HG03521 (cell line): ENCODE data around the gene ISYNA1.

Source experiments
- ATAC-seq: cut with Tn5 transposase; IDR thresholded peaks from one replicate; pipeline ENCODE4 v1.9.1; 2021; ENCODE audit warnings: mild to moderate bottlenecking, moderate library complexity; ENCODE audit not compliant: unreplicated experiment

ISYNA1 gene

GRCh38 chr19:18468517-18468916, 30.6 kb upstream of the ISYNA1 start:
- ATAC-seq, result no peak

DNA sequence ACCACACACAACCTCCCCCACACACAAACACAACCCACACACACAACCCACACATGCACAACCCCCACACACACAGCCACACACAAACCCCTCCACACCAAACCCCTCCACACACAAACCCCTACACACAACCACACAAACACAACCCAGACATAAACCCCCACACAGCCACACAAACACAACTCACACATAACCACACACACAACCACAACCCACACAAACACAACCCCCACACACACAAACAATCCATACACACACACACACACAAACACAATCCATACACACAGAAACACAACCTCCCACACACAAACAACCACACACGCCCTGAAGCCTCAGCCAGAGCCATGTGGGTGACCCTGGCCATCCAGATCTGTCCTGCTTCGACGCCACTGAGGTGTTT, 30.0 kb upstream of the ISYNA1 start:
- ATAC-seq, result no peak

DNA sequence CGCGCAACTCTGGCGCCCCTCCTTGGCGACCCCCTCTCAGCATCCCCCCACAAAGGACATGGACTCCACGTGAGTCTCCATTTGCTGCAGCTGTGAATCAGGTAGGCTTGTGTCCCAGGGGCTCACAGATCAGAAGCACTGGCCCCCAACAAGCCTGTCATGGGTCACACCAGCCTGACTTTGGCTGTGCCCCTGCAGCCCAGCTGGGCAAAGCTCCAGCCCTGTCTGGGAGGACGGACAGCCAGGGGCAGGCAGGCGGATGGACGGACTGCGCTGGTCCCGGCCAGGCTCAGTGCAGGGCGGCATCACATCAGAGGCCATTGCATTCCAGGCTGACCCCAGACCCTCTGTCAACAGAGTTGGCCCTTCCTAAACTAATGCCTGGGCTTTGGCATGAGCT, 28.4 kb upstream of the ISYNA1 start:
- ATAC-seq, result no peak

GRCh38 chr19:18465964-18466339, 28.0 kb upstream of the ISYNA1 start:
- ATAC-seq, result no peak

- no peak for ATAC-seq
These were observed 27.5 kb upstream of the ISYNA1 start for GRCh38 chr19:18465214-18465963.

- no peak for ATAC-seq
These were observed 26.7 kb upstream of the ISYNA1 start for GRCh38 chr19:18464646-18465045.

GRCh38 chr19:18461471-18461870, 23.5 kb upstream of the ISYNA1 start:
- no peak for ATAC-seq

- no peak for ATAC-seq
These were observed 23.0 kb upstream of the ISYNA1 start for GRCh38 chr19:18460900-18461299.

- no peak for ATAC-seq
These were observed 19.8 kb upstream of the ISYNA1 start for GRCh38 chr19:18457483-18458331.

DNA sequence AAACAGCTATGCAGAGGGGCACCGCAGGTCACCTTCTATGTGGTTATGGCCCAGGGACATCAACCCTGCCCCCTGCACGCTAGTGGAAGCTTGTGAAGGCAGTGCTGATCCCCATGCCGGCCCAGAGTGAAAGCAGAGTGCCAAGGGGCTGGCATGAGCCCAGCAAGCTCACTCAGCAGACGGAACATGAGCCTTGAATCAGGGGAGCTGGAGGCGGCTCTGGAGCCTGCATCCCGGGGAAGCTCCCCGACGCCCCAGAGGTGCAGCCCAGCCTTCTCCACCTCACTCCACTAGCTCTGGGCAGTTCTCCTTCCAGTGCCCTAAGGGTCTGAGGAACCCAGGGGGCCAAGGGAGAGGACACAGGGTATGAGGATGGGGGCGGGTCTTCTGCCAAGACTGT, 19.0 kb upstream of the ISYNA1 start:
- ATAC-seq, result no peak

GRCh38 chr19:18456279-18456678, 18.3 kb upstream of the ISYNA1 start:
- no peak for ATAC-seq

GRCh38 chr19:18453269-18454024, 15.5 kb upstream of the ISYNA1 start:
- no peak for ATAC-seq

DNA sequence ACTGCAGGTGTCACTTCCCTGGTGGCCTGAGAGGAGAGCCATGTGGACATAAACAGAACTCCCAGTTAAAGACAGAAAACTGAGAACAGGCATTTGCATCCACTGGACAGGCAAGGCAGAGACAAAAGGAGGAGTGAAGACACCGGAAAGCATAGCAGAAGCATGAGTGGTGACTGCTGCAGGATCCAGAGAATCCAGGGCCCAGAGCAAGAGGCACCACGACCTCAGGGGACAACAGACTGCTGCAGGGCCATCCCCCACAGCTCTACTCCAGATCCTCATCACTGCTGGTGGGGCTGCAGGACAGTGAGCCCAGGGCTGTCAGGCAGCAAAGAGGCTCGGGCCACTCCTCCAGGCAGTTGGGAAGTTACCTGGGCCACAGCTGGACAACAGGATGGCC, 14.5 kb upstream of the ISYNA1 start:
- no peak for ATAC-seq

- peak; percentile 53 for ATAC-seq
These were observed 13.3 kb upstream of the ISYNA1 start for GRCh38 chr19:18450931-18451836.

DNA sequence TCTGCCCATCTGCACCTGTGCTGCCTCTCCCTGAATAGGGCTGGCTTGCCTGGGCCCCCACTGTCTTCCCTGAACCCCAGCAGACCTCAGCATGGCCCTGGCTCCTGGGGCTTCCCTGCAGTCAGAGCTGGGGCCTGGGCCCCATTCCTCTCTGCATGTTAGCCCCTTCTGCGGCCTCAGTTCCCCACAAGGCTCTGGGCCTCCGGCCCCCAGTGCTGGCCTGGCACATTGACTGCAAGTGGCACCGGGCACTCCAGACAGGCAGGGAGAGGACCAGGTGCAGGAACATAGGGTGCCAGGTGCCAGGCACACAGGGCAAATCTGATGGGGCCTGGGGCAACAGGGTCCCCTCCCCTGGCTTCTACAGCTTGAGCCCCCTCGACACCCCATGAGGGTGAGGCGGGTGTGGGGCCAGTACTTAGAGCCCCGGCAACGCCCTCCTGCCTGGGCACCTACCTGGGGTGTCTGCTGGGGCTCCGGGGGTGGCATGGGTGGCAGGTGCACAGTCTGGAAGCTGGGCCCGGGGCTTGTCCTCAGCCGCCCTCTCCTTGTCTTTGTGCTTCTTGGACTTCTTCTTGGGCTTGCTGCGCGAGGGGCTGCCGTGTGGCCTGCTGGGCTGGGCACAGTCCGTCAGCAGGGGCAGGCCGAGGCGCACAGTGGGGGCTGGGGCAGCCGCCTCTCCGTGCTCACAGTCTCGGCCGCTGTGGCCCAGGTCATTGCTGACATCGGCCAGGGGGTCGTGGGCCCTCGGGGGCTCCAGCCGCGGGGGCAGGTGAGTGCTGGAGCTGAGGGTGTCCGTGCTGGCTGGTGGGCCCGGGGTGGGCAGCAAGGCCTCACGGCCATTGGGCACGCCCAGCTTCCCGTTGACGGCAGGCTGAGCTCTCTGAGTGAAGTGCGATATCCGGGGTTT, 12.3 kb upstream of the ISYNA1 start:
- ATAC-seq, result no peak

- no peak for ATAC-seq
These were observed 11.6 kb upstream of the ISYNA1 start for GRCh38 chr19:18449552-18449951.

DNA sequence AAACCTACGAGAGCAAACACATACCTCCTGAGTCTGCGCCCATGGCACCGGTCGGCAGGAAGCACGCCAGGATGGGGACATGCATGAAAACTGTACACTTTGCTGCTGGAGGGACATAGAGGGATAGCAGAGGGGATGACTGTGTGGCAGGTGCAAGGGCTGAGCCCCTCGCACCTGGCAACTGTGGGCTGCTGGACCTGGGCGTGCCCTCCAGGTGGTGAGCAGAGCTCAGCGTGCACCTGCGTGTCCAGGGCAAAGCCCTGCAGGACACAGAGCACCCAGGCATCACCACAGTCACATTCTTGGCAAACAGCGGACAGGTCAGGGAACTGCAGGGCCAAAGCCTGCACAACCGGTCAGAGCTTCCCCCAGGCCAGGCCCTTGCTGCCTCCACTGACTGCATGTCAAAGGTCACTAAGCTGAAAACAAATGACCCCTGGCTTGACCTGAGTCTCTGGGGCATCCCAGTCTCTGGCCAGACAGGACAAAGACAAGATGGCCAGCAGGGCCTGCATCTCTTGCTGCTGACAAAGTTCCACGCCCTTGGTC, 9.0 kb upstream of the ISYNA1 start:
- ATAC-seq, result no peak

- ATAC-seq, result no peak
These were observed 8.3 kb upstream of the ISYNA1 start for GRCh38 chr19:18446145-18446810.
